Cardiac fibroblast (primary cell): ENCODE results near the gene NSA2.
A peak's percentile ranks its signal among the peaks of the same experiment; 100 is the strongest.
"Not testable (repeated sequence)": the region's sequence is repeated elsewhere in the genome, so short reads cannot be mapped to it uniquely, and the experiment has no call there.

Source experiments
- DNase-seq, 2 donors: peaks; one replicate each; pipeline versions ENCODE4 v3.0.0 to v3.0.0-alpha.2; 2010; ENCODE audit warnings: low read depth in 2 of 2
- H3K4me3 ChIP-seq, 2 donors: replicated peaks in 1 of 2; 1 replicate in 1 of 2; 2 replicates in 1 of 2; pipeline ENCODE4 v1.5.1; 2011; ENCODE audit warnings: low read depth in 2 of 2, low read length in 2 of 2, mild to moderate bottlenecking in 2 of 2, moderate library complexity in 1 of 2
- TF ChIP-seq, protein P1 (sequence below): IDR thresholded peaks from one replicate; pipeline ENCODE4 v1.5.1; 2011; ENCODE audit warnings: low read depth, mild to moderate bottlenecking, low read length, inconsistent platforms

NSA2 gene

GRCh38 chr5:74772359-74772758 is 5.3 kb downstream of the NSA2 start:
- peak; percentile 5 to 19 for DNase-seq
- TF ChIP-seq, protein P1, sequence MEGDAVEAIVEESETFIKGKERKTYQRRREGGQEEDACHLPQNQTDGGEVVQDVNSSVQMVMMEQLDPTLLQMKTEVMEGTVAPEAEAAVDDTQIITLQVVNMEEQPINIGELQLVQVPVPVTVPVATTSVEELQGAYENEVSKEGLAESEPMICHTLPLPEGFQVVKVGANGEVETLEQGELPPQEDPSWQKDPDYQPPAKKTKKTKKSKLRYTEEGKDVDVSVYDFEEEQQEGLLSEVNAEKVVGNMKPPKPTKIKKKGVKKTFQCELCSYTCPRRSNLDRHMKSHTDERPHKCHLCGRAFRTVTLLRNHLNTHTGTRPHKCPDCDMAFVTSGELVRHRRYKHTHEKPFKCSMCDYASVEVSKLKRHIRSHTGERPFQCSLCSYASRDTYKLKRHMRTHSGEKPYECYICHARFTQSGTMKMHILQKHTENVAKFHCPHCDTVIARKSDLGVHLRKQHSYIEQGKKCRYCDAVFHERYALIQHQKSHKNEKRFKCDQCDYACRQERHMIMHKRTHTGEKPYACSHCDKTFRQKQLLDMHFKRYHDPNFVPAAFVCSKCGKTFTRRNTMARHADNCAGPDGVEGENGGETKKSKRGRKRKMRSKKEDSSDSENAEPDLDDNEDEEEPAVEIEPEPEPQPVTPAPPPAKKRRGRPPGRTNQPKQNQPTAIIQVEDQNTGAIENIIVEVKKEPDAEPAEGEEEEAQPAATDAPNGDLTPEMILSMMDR: no peak
- no peak overlapping the region for H3K4me3 ChIP-seq

DNA sequence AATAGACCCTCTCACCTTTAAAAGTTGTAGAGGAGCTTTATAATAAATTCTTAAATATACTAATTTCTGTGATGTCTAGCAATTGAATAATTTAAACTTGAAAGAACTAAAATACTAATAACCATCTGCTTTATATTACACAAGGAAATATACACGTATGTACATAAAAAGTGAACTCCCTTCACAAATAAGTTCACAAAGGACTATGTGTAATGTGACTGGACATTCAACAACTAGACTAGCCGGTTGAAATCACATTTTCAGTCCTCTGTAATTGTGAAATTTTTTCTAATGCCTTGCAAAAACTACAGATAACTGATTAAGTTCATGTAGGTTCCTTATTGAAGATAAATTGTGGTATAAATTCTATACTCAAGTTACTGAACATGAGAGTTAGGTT is 11.6 kb downstream of the NSA2 start:
- H3K4me3 ChIP-seq: no peak overlapping the region
- no peak for DNase-seq
- TF ChIP-seq, protein P1: no peak

DNA sequence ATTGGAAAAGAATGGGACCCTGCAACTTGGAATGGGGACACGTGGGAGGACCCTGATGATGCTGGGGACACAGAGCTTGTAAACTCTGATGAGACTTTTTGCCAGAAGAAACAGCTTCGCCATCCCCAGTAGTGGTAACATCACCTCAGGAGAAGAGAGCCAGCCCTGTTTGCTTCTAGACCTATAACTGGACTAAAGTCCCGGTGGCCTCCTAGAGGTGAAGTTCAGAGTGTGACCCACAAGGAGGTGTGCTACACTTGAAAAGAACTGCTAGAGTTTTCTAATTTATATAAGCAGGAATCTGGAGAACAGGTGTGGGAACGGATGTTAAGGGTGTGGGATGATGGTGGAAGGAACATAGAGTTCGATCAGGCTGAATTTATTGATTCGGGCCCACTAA is 19.8 kb downstream of the NSA2 start:
- TF ChIP-seq, protein P1: no peak

GRCh38 chr5:74787424-74787823 is 20.4 kb downstream of the NSA2 start:
- H3K4me3 ChIP-seq: no peak overlapping the region
- DNase-seq: no peak
- TF ChIP-seq, protein P1: no peak

More for the DNA sequence above, 19.8 kb downstream of the NSA2 start:
- no peak for DNase-seq
- H3K4me3 ChIP-seq: no peak overlapping the region

DNA sequence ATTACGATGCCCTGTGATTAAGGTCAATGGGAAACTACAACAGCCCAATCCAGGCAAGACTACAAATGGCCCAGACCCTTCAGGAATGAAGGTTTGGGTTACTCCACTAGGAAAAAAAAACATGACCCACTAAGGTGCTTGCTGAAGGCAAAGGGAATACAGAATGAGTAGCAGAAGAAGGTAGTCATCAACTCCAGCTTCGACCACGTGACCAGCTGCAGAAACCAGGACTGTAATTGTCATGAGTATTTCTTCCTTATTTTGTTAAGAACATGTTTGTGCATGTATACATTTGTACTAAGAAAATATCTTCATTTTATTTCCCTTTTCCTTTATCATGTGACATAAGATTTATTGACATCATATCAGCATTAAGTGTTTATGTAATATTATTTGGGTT is 24.6 kb downstream of the NSA2 start:
- not testable (repeated sequence) for H3K4me3 ChIP-seq, DNase-seq

- H3K4me3 ChIP-seq: no peak overlapping the region
- no peak for DNase-seq
- TF ChIP-seq, protein P1: no peak
Observed at GRCh38 chr5:74798977-74799911, 32.2 kb downstream of the NSA2 start.

DNA sequence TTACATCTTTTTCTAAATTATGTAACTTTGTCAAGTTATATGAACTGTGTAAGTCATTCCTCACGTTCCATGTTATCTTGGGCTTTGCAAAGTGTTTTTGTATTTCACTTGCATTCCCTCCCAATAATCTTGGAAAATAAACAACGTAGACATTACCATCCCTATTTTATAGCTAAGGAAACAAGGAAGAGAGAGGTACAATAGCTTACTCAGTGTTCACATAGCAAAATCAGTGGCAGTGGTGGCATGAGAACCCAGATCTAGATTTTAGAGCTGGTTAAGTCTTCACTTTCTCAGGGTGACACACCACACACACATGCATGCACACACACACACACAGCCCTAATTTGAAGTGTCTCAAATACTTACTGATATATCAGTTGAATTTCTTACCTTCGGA is 34.1 kb downstream of the NSA2 start:
- no peak for DNase-seq
- H3K4me3 ChIP-seq: no peak overlapping the region
- TF ChIP-seq, protein P1: no peak
